ENCODE data around the gene SLC12A3.

DNA sequence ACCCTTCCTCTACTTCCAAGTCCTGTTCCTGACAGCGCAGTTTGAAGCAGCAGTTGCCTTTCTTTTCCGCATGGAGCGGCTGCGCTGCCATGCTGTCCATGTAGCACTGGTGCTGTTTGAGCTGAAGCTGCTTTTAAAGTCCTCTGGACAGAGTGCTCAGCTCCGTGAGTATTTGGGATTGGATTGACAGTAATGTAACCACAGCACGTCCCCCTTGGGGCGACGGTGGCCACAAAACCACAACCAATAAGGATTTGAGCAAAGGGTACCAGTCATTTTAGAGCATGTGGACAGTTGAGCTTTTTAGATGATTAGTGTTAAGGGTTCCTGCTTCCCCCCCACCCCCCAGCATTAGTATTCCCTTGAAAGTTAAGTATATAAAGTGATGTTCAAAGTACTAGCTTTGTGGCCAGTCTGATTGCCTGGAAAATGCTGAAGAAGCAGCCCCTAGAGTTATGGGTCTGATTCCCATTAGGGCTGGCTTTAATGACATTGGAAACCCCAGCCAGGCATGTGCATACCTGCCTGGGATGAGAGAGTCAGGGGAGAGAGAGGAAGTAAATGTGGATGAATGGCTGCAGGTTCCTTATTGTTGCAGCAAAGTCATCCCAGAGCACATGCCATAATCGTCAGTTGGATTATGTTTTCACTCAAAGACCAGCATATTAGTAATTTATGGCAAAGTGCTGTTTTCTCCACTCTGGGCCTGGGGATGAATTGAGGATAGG, 31.6 kb upstream of the SLC12A3 start:
- no peak for TF ChIP-seq ZFX (IDR thresholded peaks at IDR 0.05)
- TF ChIP-seq, protein P1, sequence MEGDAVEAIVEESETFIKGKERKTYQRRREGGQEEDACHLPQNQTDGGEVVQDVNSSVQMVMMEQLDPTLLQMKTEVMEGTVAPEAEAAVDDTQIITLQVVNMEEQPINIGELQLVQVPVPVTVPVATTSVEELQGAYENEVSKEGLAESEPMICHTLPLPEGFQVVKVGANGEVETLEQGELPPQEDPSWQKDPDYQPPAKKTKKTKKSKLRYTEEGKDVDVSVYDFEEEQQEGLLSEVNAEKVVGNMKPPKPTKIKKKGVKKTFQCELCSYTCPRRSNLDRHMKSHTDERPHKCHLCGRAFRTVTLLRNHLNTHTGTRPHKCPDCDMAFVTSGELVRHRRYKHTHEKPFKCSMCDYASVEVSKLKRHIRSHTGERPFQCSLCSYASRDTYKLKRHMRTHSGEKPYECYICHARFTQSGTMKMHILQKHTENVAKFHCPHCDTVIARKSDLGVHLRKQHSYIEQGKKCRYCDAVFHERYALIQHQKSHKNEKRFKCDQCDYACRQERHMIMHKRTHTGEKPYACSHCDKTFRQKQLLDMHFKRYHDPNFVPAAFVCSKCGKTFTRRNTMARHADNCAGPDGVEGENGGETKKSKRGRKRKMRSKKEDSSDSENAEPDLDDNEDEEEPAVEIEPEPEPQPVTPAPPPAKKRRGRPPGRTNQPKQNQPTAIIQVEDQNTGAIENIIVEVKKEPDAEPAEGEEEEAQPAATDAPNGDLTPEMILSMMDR (conservative IDR thresholded peaks at IDR 0.05), result no peak

Measured in C4-2B (cell line).